Activated B cell treated with CpG ODN at 0.5 μM for 24 hours (primary cell): Measurements from ENCODE around the gene DMAP1. TPM values are rescaled to one million over a fixed set of nuclear protein-coding genes. Genes with fewer than 3 reads are reported as not detected.

Experiments
- ATAC-seq: fragments of 200-7000 bp; cut with Tn5 transposase; one replicate; pipeline ENCODE4 v1.10.0; 2021; ENCODE audit warnings: low read depth, mild to moderate bottlenecking, moderate library complexity
- CTCF ChIA-PET: fragments of 350-600 bp; sonication (Branson Sonifier 250); formaldehyde crosslinking; loops from one replicate; lab custom pipeline; 2021; ENCODE audit warnings: antibody characterized with exemption; lab: Charles Lee
- POLR2A ChIA-PET: fragments of 350-600 bp; sonication (Branson Sonifier 250); formaldehyde crosslinking; loops from one replicate; lab custom pipeline; 2021; ENCODE audit warnings: antibody characterized with exemption; lab: Charles Lee
- DNase-seq: peaks from one replicate; pipeline ENCODE4 v3.0.0; 2022
- H3K27ac Mint-ChIP-seq: one replicate; pipeline ENCODE4 v1.8.0; 2020; ENCODE audit warnings: mixed read lengths
- H3K27me3 Mint-ChIP-seq: one replicate; pipeline ENCODE4 v1.8.0; 2021; ENCODE audit warnings: mixed read lengths
- H3K36me3 Mint-ChIP-seq: one replicate; pipeline ENCODE4 v1.8.0; 2021; ENCODE audit warnings: low read depth, mixed read lengths
- H3K4me1 Mint-ChIP-seq: one replicate; pipeline ENCODE4 v1.8.0; 2021; ENCODE audit warnings: mixed read lengths
- H3K4me3 Mint-ChIP-seq: one replicate; pipeline ENCODE4 v1.8.0; 2020; ENCODE audit warnings: mild to moderate bottlenecking, mixed read lengths
- H3K9me3 Mint-ChIP-seq: one replicate; pipeline ENCODE4 v1.8.0; 2020; ENCODE audit warnings: mixed read lengths
- intact Hi-C: fragments of 100-400 bp; cut with micrococcal nuclease; formaldehyde crosslinking; loops from one replicate; pipeline ENCODE4 v1.15.1; 2024
- total RNA-seq: library from RNA; stranded (reverse); gene quantifications from 2 replicates; pipeline ENCODE4 v1.2.3, GENCODE V29; 2022
- TF ChIP-seq, protein P1 (sequence below): fragments of 200-600 bp; IDR thresholded peaks from one replicate; pipeline ENCODE4 v1.8.0; 2022; ENCODE audit warnings: antibody characterized with exemption, mild to moderate bottlenecking

DMAP1 gene
- total RNA-seq, 1 donor from 2014 or later: 64.7 TPM

DNA sequence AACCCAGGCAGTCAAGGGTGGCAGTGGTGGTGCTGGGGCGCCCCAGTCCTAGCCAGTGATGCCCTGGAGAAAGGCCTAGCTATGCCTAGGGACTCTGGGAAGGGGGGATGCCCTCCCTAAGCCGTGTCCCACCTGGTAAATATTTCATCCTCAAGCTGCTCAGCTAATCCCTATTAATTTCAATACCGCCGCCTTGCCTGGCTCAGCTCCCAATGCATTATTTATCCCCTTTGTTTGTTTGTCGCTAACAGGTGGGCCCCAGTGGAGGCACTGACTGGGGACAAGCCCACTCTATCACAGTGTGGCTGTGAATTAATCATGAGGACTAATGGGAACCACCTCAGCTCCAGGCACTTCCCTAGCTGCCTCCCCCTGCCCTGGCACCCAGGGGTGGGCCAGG, 22.5 kb downstream of the DMAP1 start:
- H3K9me3 Mint-ChIP-seq: no peaks in the 10 kb centered on the region
- CTCF ChIA-PET: interaction anchor here (2.0 kb wide), 1 partner anchor 19 kb away, joined by 6 read pairs; no protein-coding TSS in a partner anchor
- no peak overlapping the region for H3K4me3 Mint-ChIP-seq
- intact Hi-C loops: no loop called here
- H3K4me1 Mint-ChIP-seq: peaks cover 9% of the 10 kb centered on the region
- H3K36me3 Mint-ChIP-seq: peaks cover 31% of the 10 kb centered on the region
- no peak overlapping the region for H3K27ac Mint-ChIP-seq
- ATAC-seq: no peak
- POLR2A ChIA-PET: no interaction called here
- no peak for DNase-seq
- H3K27me3 Mint-ChIP-seq: no peaks in the 10 kb centered on the region
- TF ChIP-seq, protein P1, sequence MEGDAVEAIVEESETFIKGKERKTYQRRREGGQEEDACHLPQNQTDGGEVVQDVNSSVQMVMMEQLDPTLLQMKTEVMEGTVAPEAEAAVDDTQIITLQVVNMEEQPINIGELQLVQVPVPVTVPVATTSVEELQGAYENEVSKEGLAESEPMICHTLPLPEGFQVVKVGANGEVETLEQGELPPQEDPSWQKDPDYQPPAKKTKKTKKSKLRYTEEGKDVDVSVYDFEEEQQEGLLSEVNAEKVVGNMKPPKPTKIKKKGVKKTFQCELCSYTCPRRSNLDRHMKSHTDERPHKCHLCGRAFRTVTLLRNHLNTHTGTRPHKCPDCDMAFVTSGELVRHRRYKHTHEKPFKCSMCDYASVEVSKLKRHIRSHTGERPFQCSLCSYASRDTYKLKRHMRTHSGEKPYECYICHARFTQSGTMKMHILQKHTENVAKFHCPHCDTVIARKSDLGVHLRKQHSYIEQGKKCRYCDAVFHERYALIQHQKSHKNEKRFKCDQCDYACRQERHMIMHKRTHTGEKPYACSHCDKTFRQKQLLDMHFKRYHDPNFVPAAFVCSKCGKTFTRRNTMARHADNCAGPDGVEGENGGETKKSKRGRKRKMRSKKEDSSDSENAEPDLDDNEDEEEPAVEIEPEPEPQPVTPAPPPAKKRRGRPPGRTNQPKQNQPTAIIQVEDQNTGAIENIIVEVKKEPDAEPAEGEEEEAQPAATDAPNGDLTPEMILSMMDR: no peak

DNA sequence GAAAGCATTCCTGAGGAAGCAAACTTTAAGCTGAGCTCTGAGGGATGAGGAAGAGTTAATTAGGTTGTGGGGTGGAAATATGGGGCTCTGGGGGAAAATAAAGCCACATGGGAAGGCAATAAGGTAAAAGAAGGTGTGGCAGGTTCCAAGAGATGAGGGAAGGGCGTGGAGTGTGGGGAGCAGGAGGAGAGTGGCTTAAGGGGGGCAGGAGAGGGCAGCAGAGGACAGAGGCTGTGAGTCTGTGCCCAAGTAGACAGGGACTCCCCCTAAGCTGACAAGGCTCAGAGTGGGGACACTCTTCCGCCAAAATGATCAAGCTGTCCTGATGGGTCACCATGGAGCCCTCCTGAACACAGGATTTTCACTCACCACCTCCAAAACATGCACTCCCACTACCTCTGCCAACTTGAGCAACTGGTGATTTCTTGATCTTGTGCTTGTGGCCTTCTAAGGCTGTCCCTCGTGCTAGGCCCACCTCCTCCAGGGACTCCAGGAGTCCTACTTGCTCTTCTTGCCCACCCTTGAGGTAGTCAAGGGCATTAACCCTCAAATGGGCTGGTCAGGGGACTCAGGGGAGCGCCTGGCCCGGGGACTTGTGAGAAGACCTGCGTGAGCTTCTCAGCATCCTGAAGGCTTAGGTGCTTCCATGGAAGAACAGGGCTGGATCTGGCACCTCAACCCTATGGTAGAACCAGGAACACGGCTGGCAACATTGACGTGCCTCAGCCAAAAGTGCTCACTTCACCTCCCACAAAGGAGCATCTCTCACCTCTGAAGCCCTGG, 23.4 kb downstream of the DMAP1 start:
- H3K36me3 Mint-ChIP-seq: peaks cover 33% of the 10 kb centered on the region
- intact Hi-C loops: no loop called here
- TF ChIP-seq, protein P1: no peak
- H3K4me1 Mint-ChIP-seq: peaks cover 9% of the 10 kb centered on the region
- no peaks in the 10 kb centered on the region for H3K27me3 Mint-ChIP-seq
- ChIA-PET POLR2A (no interaction called here), CTCF (interaction anchor here (2.0 kb wide), 1 partner anchor 20 kb away, joined by 6 read pairs; no protein-coding TSS in a partner anchor)
- ATAC-seq: no peak
- H3K4me3 Mint-ChIP-seq: no peak overlapping the region
- no peak overlapping the region for H3K27ac Mint-ChIP-seq
- no peaks in the 10 kb centered on the region for H3K9me3 Mint-ChIP-seq
- DNase-seq: no peak

DNA sequence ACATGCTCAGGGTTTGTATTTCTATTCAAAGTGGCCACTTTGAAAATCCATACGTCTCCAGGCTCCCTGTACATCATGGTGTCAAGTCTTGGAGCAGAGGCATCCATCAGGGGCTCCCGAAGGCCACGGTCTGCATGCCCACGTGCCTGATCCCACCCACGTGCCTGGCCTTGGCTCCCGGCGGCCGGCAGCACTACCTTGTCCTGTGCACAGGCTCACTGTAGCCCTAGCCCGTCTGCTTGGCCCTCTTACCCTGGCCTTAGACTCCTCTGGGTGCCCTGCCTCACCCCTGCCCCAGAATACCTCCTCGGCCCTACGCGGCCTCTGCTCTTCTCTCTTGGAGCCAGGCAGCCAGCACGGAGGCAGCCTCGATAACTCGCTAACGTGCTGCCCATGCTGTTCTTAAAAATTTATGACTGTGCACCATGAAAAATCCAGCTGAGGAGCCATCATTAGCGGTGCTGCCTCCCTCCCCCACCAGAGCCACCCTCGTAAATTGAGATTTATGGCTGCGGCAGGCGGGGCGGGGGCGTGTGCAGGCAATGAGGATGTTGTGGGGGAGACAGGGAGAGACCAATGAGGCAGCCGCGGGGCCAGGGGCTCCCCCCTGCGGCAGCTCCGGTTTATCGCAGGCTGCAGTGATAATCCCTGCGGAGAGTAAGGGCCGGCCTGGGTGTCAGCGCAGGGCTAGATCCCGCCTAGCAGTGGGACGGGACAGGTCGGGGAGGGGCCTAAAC, 24.6 kb downstream of the DMAP1 start:
- intact Hi-C loops: loop anchor here (1.0 kb wide), 1 partner anchor 21 kb away; no protein-coding TSS in a partner anchor
- ChIA-PET POLR2A (no interaction called here), CTCF (interaction anchor here (1.7 kb wide), 1 partner anchor 20 kb away, joined by 6 read pairs; no protein-coding TSS in a partner anchor)
- H3K4me3 Mint-ChIP-seq: no peak overlapping the region
- peaks cover 9% of the 10 kb centered on the region for H3K4me1 Mint-ChIP-seq
- H3K27ac Mint-ChIP-seq: no peak overlapping the region
- no peaks in the 10 kb centered on the region for H3K27me3 Mint-ChIP-seq
- DNase-seq: no peak
- ATAC-seq: peak; percentile 85
- TF ChIP-seq, protein P1: no peak
- H3K9me3 Mint-ChIP-seq: no peaks in the 10 kb centered on the region
- H3K36me3 Mint-ChIP-seq: peaks cover 24% of the 10 kb centered on the region

DNA sequence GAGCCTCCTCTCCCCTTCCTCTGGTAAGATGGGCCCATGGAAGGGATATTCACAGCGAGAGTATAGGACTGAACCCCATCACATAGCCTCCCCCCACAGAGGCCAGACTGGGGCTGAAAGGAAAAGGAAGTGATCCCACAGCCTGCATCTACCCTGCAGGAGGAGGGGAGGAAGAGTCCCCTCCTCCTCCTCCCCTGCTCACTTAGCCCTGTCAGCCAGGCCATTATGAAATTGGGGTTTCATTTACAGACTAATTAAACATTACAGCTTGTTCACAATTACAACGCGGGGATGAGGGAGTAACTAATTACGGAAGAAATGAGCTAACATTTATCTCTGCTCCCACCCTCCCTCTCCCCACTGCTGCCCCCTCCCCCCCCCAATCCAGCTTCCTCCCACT, 25.4 kb downstream of the DMAP1 start:
- H3K9me3 Mint-ChIP-seq: no peaks in the 10 kb centered on the region
- H3K27me3 Mint-ChIP-seq: no peaks in the 10 kb centered on the region
- TF ChIP-seq, protein P1: no peak
- peaks cover 24% of the 10 kb centered on the region for H3K36me3 Mint-ChIP-seq
- H3K27ac Mint-ChIP-seq: no peak overlapping the region
- H3K4me1 Mint-ChIP-seq: peaks cover 9% of the 10 kb centered on the region
- H3K4me3 Mint-ChIP-seq: no peak overlapping the region
- DNase-seq: no peak
- ATAC-seq: no peak
- ChIA-PET CTCF (interaction anchor here (0.7 to 1.7 kb wide), 2 partner anchors 21 to 333 kb away, joined by 3 to 6 read pairs; no protein-coding TSS in a partner anchor), POLR2A (no interaction called here)
- intact Hi-C loops: loop anchor here (1.0 kb wide), 1 partner anchor 21 kb away; no protein-coding TSS in a partner anchor
